ENCODE data around the gene ZNF511.

GRCh38 chr10:133318494-133319127, 9.9 kb downstream of the ZNF511 start:
- TF ChIP-seq EGR1 (IDR thresholded peaks at IDR 0.05; ENCODE audit: low read depth in 2 of 2) (no peak), JUND (IDR thresholded peaks at IDR 0.05) (no peak), RAD21 (IDR thresholded peaks at IDR 0.05) (peak; percentile 45 to 72), GABPA (IDR thresholded peaks at IDR 0.05 in 1 of 2, conservative IDR thresholded peaks at IDR 0.05 in 1 of 2) (no peak), TAF1 (conservative IDR thresholded peaks at IDR 0.05) (no peak), SP1 (IDR thresholded peaks at IDR 0.05) (no peak), RXRA (IDR thresholded peaks at IDR 0.05) (no peak), YY1 (IDR thresholded peaks at IDR 0.05) (no peak), HNF4G (IDR thresholded peaks at IDR 0.05) (no peak), REST (IDR thresholded peaks at IDR 0.05) (no peak)
- TF ChIP-seq, protein P1, sequence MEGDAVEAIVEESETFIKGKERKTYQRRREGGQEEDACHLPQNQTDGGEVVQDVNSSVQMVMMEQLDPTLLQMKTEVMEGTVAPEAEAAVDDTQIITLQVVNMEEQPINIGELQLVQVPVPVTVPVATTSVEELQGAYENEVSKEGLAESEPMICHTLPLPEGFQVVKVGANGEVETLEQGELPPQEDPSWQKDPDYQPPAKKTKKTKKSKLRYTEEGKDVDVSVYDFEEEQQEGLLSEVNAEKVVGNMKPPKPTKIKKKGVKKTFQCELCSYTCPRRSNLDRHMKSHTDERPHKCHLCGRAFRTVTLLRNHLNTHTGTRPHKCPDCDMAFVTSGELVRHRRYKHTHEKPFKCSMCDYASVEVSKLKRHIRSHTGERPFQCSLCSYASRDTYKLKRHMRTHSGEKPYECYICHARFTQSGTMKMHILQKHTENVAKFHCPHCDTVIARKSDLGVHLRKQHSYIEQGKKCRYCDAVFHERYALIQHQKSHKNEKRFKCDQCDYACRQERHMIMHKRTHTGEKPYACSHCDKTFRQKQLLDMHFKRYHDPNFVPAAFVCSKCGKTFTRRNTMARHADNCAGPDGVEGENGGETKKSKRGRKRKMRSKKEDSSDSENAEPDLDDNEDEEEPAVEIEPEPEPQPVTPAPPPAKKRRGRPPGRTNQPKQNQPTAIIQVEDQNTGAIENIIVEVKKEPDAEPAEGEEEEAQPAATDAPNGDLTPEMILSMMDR (IDR thresholded peaks at IDR 0.05; ENCODE audit: low read depth, low read length, missing input control): peak; percentile 45
- TF ChIP-seq, protein P2, sequence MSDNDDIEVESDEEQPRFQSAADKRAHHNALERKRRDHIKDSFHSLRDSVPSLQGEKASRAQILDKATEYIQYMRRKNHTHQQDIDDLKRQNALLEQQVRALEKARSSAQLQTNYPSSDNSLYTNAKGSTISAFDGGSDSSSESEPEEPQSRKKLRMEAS (IDR thresholded peaks at IDR 0.05): no peak
- TF ChIP-seq, protein P3, sequence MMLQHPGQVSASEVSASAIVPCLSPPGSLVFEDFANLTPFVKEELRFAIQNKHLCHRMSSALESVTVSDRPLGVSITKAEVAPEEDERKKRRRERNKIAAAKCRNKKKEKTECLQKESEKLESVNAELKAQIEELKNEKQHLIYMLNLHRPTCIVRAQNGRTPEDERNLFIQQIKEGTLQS (IDR thresholded peaks at IDR 0.05): no peak
